Type B pancreatic cell (in vitro differentiated cells): ENCODE data around the gene STK35. TPM values are rescaled to one million over a fixed set of nuclear protein-coding genes. Genes with fewer than 3 reads are reported as not detected.
A peak's percentile ranks its signal among the peaks of the same experiment; 100 is the strongest.

Experiments
- DNase-seq: peaks from one replicate; pipeline ENCODE4 v3.0.0; 2021; ENCODE audit warnings: mixed read lengths; ENCODE audit not compliant: unreplicated experiment; ENCODE audit errors: extremely low spot score
- H3K27ac Mint-ChIP-seq: 2 replicates; pipeline ENCODE4 v1.8.0; 2021; ENCODE audit warnings: mild to moderate bottlenecking, mixed read lengths
- H3K27me3 Mint-ChIP-seq: 2 replicates; pipeline ENCODE4 v1.8.0; 2021; ENCODE audit warnings: mixed read lengths
- H3K36me3 Mint-ChIP-seq: 2 replicates; pipeline ENCODE4 v1.8.0; 2021; ENCODE audit warnings: mixed read lengths
- H3K4me1 Mint-ChIP-seq: one replicate; pipeline ENCODE4 v1.8.0; 2021; ENCODE audit warnings: mixed read lengths; ENCODE audit not compliant: unreplicated experiment
- H3K4me3 Mint-ChIP-seq: 2 replicates; pipeline ENCODE4 v1.8.0; 2021; ENCODE audit warnings: mild to moderate bottlenecking, mixed read lengths
- H3K9me3 Mint-ChIP-seq: 2 replicates; pipeline ENCODE4 v1.8.0; 2021; ENCODE audit warnings: mixed read lengths
- CTCF ChIP-seq: fragments of 200-600 bp; sonication (generic); conservative IDR thresholded peaks from 2 replicates; pipeline ENCODE4 v1.5.0; 2021; ENCODE audit warnings: antibody characterized with exemption, mild to moderate bottlenecking
- total RNA-seq: library from RNA; stranded (reverse); gene quantifications from 2 replicates; pipeline ENCODE4 v1.2.1, GENCODE V29; 2021; ENCODE audit warnings: low replicate concordance

The STK35 gene
- total RNA-seq, 1 donor from 2014 or later, result 28.3 TPM

- Mint-ChIP-seq H3K27me3 (peaks cover 40% of the 10 kb centered on the region), H3K27ac (peak overlapping the region; percentile 40), H3K4me3 (no peak overlapping the region), H3K36me3 (no peaks in the 10 kb centered on the region), H3K4me1 (no peaks in the 10 kb centered on the region), H3K9me3 (no peaks in the 10 kb centered on the region)
- TF ChIP-seq CTCF, result peak; percentile 93
- DNase-seq, result peak; percentile 78
Observed at GRCh38 chr20:2172305-2173175, 70.9 kb downstream of the STK35 start.

GRCh38 chr20:2173186-2173585, 71.6 kb downstream of the STK35 start:
- no peak overlapping the region for H3K4me3 Mint-ChIP-seq
- no peak overlapping the region for H3K27ac Mint-ChIP-seq
- H3K27me3 Mint-ChIP-seq, result peaks cover 40% of the 10 kb centered on the region
- H3K36me3 Mint-ChIP-seq, result no peaks in the 10 kb centered on the region
- H3K4me1 Mint-ChIP-seq, result no peaks in the 10 kb centered on the region
- DNase-seq, result no peak
- TF ChIP-seq CTCF, result no peak
- H3K9me3 Mint-ChIP-seq, result no peaks in the 10 kb centered on the region

- H3K4me1 Mint-ChIP-seq, result no peaks in the 10 kb centered on the region
- no peaks in the 10 kb centered on the region for H3K9me3 Mint-ChIP-seq
- no peak overlapping the region for H3K4me3 Mint-ChIP-seq
- H3K27me3 Mint-ChIP-seq, result peaks cover 43% of the 10 kb centered on the region
- TF ChIP-seq CTCF, result no peak
- no peak overlapping the region for H3K27ac Mint-ChIP-seq
- H3K36me3 Mint-ChIP-seq, result no peaks in the 10 kb centered on the region
- DNase-seq, result no peak
Observed at GRCh38 chr20:2174067-2174466, 72.4 kb downstream of the STK35 start.

- Mint-ChIP-seq H3K27ac (no peak overlapping the region), H3K36me3 (no peaks in the 10 kb centered on the region), H3K4me1 (no peaks in the 10 kb centered on the region), H3K27me3 (peaks cover 29% of the 10 kb centered on the region), H3K9me3 (no peaks in the 10 kb centered on the region), H3K4me3 (no peak overlapping the region)
- TF ChIP-seq CTCF, result no peak
- no peak for DNase-seq
Observed at GRCh38 chr20:2176946-2177345, 75.3 kb downstream of the STK35 start.

GRCh38 chr20:2178318-2179232, 76.9 kb downstream of the STK35 start:
- no peak for TF ChIP-seq CTCF
- DNase-seq, result no peak
- Mint-ChIP-seq H3K36me3 (no peaks in the 10 kb centered on the region), H3K27me3 (peaks cover 22% of the 10 kb centered on the region), H3K9me3 (no peaks in the 10 kb centered on the region), H3K27ac (no peak overlapping the region), H3K4me1 (no peaks in the 10 kb centered on the region), H3K4me3 (no peak overlapping the region)
